Measurements from ENCODE around the gene MAP3K2.

The MAP3K2 gene

GRCh38 chr2:127256381-127256780 lies 131.4 kb downstream of the MAP3K2 start:
- TF ChIP-seq CTCF (IDR thresholded peaks at IDR 0.05; ENCODE audit: low read depth, low read length, missing control alignments): no peak
- Histone ChIP-seq H3K27ac (no peak overlapping the region), H3K4me3 (ENCODE audit: low read depth, low read length) (no peak overlapping the region), H3K36me3 (replicated peaks) (peaks cover 23% of the 10 kb centered on the region), H3K27me3 (replicated peaks) (no peaks in the 10 kb centered on the region)
- no peak for DNase-seq
- in situ Hi-C loops (cut with HindIII; ENCODE audit: low pct_ligation_motif_present, low sequenced_read_pairs): no loop called here

- in situ Hi-C loops (cut with HindIII; ENCODE audit: low pct_ligation_motif_present, low sequenced_read_pairs): no loop called here
- TF ChIP-seq CTCF (IDR thresholded peaks at IDR 0.05; ENCODE audit: low read depth, low read length, missing control alignments): no peak
- no peaks in the 10 kb centered on the region for H3K27me3 ChIP-seq (replicated peaks)
- peaks cover 22% of the 10 kb centered on the region for H3K36me3 ChIP-seq (replicated peaks)
- H3K27ac ChIP-seq: no peak overlapping the region
- no peak for DNase-seq
- no peak overlapping the region for H3K4me3 ChIP-seq (ENCODE audit: low read depth, low read length)
Measured at GRCh38 chr2:127255721-127256120, 132.1 kb downstream of the MAP3K2 start.

GRCh38 chr2:127255146-127255545 lies 132.6 kb downstream of the MAP3K2 start:
- H3K4me3 ChIP-seq (ENCODE audit: low read depth, low read length): no peak overlapping the region
- H3K27me3 ChIP-seq (replicated peaks): no peaks in the 10 kb centered on the region
- DNase-seq: no peak
- peaks cover 17% of the 10 kb centered on the region for H3K36me3 ChIP-seq (replicated peaks)
- TF ChIP-seq CTCF (IDR thresholded peaks at IDR 0.05; ENCODE audit: low read depth, low read length, missing control alignments): no peak
- in situ Hi-C loops (cut with HindIII; ENCODE audit: low pct_ligation_motif_present, low sequenced_read_pairs): no loop called here
- no peak overlapping the region for H3K27ac ChIP-seq

- in situ Hi-C loops (cut with HindIII; ENCODE audit: low pct_ligation_motif_present, low sequenced_read_pairs): no loop called here
Measured at GRCh38 chr2:127254386-127254981, 133.3 kb downstream of the MAP3K2 start.

More at GRCh38 chr2:127254386-127254981, 133.3 kb downstream of the MAP3K2 start:
- TF ChIP-seq CTCF (IDR thresholded peaks at IDR 0.05; ENCODE audit: low read depth, low read length, missing control alignments): no peak
- Histone ChIP-seq H3K4me3 (ENCODE audit: low read depth, low read length) (no peak overlapping the region), H3K36me3 (replicated peaks) (peaks cover 13% of the 10 kb centered on the region), H3K27ac (no peak overlapping the region), H3K27me3 (replicated peaks) (no peaks in the 10 kb centered on the region)
- no peak for DNase-seq

Data from brain microvascular endothelial cell (primary cell).